Endothelial cell of umbilical vein (primary cell): ENCODE results near the gene DIP2B. TPM values are rescaled to one million over a fixed set of nuclear protein-coding genes. Genes with fewer than 3 reads are reported as not detected.

Experiments used
- BruUV-seq: library from RNA; stranded (reverse); fragments of 400-500 nt; replicated peaks from 2 replicates; lab custom pipeline; 2021; lab: Mats Ljungman, UMichigan
- CTCF ChIA-PET: fragments of 300-600, 350-600 bp; sonication (Branson Sonifier 250); formaldehyde crosslinking; loops from one replicate; lab custom pipeline; 2021; ENCODE audit warnings: antibody characterized with exemption, inconsistent platforms; lab: Charles Lee
- POLR2A ChIA-PET: fragments of 300-600, 350-600 bp; sonication (Branson Sonifier 250); formaldehyde crosslinking; loops from one replicate; lab custom pipeline; 2021; ENCODE audit warnings: antibody characterized with exemption, inconsistent platforms; lab: Charles Lee
- DNase-seq: peaks from one replicate; pipeline ENCODE4 v3.0.0-alpha.2; 2011; ENCODE audit warnings: low read depth, low spot score
- FAIRE-seq: peaks from 2 replicates; lab custom pipeline; 2011; peaks lifted over from hg19 to GRCh38; lab: Jason Lieb, UNC
- H2AFZ ChIP-seq: 2 replicates; pipeline ENCODE4 v1.6.0; 2012; ENCODE audit warnings: low read depth, low read length, control low read depth, inconsistent platforms
- H3K27ac ChIP-seq: 2 replicates; pipeline ENCODE4 v1.5.1; 2011; ENCODE audit warnings: low read depth, mild to moderate bottlenecking, control low read depth, low read length, moderate library complexity; ENCODE audit not compliant: insufficient read depth
- H3K27me3 ChIP-seq, 2 experiments: 2 replicates each; pipeline versions ENCODE4 v1.6.0 to v1.6.1; 2011; ENCODE audit warnings: low read length in 2 of 2, mixed read lengths in 1 of 2; ENCODE audit not compliant: control insufficient read depth in 2 of 2, insufficient read depth in 2 of 2
- H3K36me3 ChIP-seq, 2 experiments: 2 replicates in 1 of 2; 3 replicates in 1 of 2; pipeline ENCODE4 v1.5.1; 2011; ENCODE audit warnings: low read length in 2 of 2, mild to moderate bottlenecking in 1 of 2, moderate library complexity in 1 of 2; ENCODE audit not compliant: control insufficient read depth in 2 of 2, insufficient read depth in 2 of 2; ENCODE audit errors: extremely low read depth in 1 of 2
- H3K4me1 ChIP-seq: 3 replicates; pipeline ENCODE4 v1.5.1; 2011; ENCODE audit warnings: mild to moderate bottlenecking, low read length; ENCODE audit not compliant: control insufficient read depth, insufficient read depth; ENCODE audit errors: extremely low read depth
- H3K4me2 ChIP-seq: 2 replicates; pipeline ENCODE4 v1.6.1; 2011; ENCODE audit warnings: low read length, control low read depth, mixed read lengths; ENCODE audit not compliant: insufficient read depth
- H3K4me3 ChIP-seq, 3 experiments: fragments of 200-600 bp in 1 of 3; sonication (generic), shearing (Covaris generic) in 1 of 3; replicated peaks in 1 of 3; 2 replicates each; pipeline ENCODE4 v1.5.1; 2011 to 2016; ENCODE audit warnings: control low read depth in 3 of 3, low read length in 3 of 3, mild to moderate bottlenecking in 2 of 3, inconsistent platforms in 1 of 3, low read depth in 1 of 3, moderate library complexity in 1 of 3; ENCODE audit not compliant: insufficient read depth in 1 of 3
- H3K79me2 ChIP-seq: 2 replicates; pipeline ENCODE4 v1.6.0; 2012; ENCODE audit warnings: low read length, inconsistent platforms; ENCODE audit not compliant: control insufficient read depth, insufficient read depth
- H3K9ac ChIP-seq: replicated peaks from 2 replicates; pipeline ENCODE3; 2011; ENCODE audit warnings: low read length, control low read depth; ENCODE audit not compliant: insufficient read depth; ENCODE audit errors: extremely low read depth
- H3K9me1 ChIP-seq: replicated peaks from 3 replicates; pipeline ENCODE4 v1.6.0; 2011; ENCODE audit warnings: mild to moderate bottlenecking, low read length; ENCODE audit not compliant: control insufficient read depth, insufficient read depth; ENCODE audit errors: extremely low read depth
- H3K9me3 ChIP-seq: replicated peaks from 2 replicates; pipeline ENCODE4 v1.5.1; 2012; ENCODE audit warnings: low read length, inconsistent platforms; ENCODE audit not compliant: control insufficient read depth, insufficient read depth
- H4K20me1 ChIP-seq: replicated peaks from 2 replicates; pipeline ENCODE3; 2011; ENCODE audit warnings: mild to moderate bottlenecking, low read length; ENCODE audit not compliant: control insufficient read depth, insufficient read depth; ENCODE audit errors: extremely low read depth
- EZH2 ChIP-seq: IDR thresholded peaks from 2 replicates; pipeline ENCODE4 v1.6.1; 2012; ENCODE audit warnings: borderline replicate concordance, low read depth, mild to moderate bottlenecking, moderate library complexity, low read length, inconsistent platforms; ENCODE audit not compliant: severe bottlenecking
- FOS ChIP-seq: IDR thresholded peaks from 2 replicates; pipeline ENCODE4 v1.6.1; 2011; ENCODE audit warnings: mild to moderate bottlenecking, low read length, moderate library complexity, borderline replicate concordance; ENCODE audit not compliant: insufficient read depth
- GATA2 ChIP-seq: IDR thresholded peaks from 2 replicates; pipeline ENCODE4 v1.7.0; 2011; ENCODE audit warnings: low read depth, mild to moderate bottlenecking, moderate library complexity, mixed read lengths, low read length; ENCODE audit not compliant: insufficient read length, insufficient read depth
- MYC ChIP-seq: IDR thresholded peaks from one replicate; pipeline ENCODE4 v1.6.1; 2011; ENCODE audit warnings: mild to moderate bottlenecking, low read depth, low read length
- POLR2A ChIP-seq: IDR thresholded peaks from 2 replicates; pipeline ENCODE4 v1.6.1; 2012; ENCODE audit warnings: low read depth, mild to moderate bottlenecking, control low read depth, low read length
- dilution Hi-C: fragments of 300-500 bp; cut with MboI; formaldehyde crosslinking; loops from one replicate; pipeline ENCODE4 v1.15.0; 2019; ENCODE audit warnings: low sequenced_read_pairs; ENCODE audit not compliant: extremely low pct_ligation_motif_present
- intact Hi-C: fragments of 100-400 bp; cut with micrococcal nuclease; formaldehyde crosslinking; loops from one replicate; pipeline ENCODE4 v1.10.0; 2022
- polyA plus RNA-seq, 4 experiments: library from polyadenylated mRNA; depleted of rRNA in 3 of 4; stranded (reverse) in 3 of 4; unstranded in 1 of 4; fragments of >200 nt; gene quantifications; 2 replicates each; pipeline versions ENCODE4 v1.2.1 to v1.2.3, GENCODE V29; 2011 to 2012; ENCODE audit warnings: missing spikeins in 1 of 4
- total RNA-seq: library from RNA; stranded (reverse); gene quantifications from 2 replicates; pipeline ENCODE4 v1.2.3, GENCODE V29; 2021
- TF ChIP-seq, protein P1 (sequence below), 2 donors: IDR thresholded peaks; 1 replicate in 1 of 2; 2 replicates in 1 of 2; pipeline ENCODE4 v1.5.1; 2011; ENCODE audit warnings: low read length in 2 of 2, mild to moderate bottlenecking in 2 of 2, moderate library complexity in 2 of 2, control low read depth in 1 of 2, inconsistent platforms in 1 of 2, low read depth in 1 of 2; ENCODE audit not compliant: insufficient read depth in 1 of 2; ENCODE audit errors: extremely low read depth in 1 of 2

The DIP2B gene
- total and polyA plus RNA-seq, 2 donors (not counting 3 experiments of a cell fraction or from before 2014, with no cell fraction given), result 14.5 to 28.0 TPM

DNA sequence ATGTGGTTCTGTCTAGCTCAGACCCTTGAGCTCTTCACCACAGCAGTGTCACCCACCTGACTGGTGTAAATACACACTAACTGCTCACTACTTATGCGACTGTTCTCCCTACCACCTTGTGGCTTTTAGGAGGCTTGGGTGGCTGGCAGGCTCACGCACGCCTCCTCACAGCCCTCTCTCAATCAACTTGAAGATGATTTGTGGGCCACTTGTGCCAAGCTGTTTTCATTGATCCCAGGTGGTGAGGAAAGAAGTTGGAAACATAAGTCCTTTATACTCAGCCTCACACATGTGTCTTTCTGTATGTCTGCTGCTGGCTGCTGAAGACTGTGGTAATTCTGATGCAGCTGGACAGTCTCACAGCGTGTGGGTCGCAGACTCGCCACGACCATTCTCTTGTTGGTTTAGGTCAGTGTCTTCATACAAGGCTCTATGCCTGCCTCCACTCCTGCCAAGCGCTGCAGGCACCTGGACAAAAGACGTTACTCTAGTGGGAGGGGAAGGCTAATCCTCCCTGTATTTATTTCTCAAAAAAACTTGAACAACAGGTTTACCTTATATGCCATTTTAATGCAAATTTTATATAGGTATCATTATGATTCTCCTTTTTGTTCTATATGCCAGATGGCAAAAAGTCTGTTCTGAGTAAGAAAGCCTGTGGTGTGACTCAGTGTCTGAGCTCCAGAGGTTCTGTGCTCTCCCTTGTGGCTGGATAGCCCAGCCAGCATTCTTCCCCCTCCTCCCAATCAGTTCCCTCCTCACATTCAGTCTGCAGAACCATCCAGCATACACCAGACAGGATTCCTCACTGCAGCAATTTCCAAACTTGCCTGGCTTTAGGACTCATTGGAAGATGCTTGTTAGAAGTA is 115.6 kb downstream of the DIP2B start:
- no peaks in the 10 kb centered on the region for H3K9me3 ChIP-seq
- no peak overlapping the region for H3K27ac ChIP-seq
- intact Hi-C loops, result no loop called here
- dilution Hi-C loops, result no loop called here
- no peaks in the 10 kb centered on the region for H3K27me3 ChIP-seq
- H3K36me3 ChIP-seq, result no peaks in the 10 kb centered on the region
- no peak overlapping the region for H2AFZ ChIP-seq
- H3K9me1 ChIP-seq, result no peaks in the 10 kb centered on the region
- peak; percentile 18 for TF ChIP-seq FOS
- TF ChIP-seq GATA2, result no peak
- TF ChIP-seq POLR2A, result no peak
- TF ChIP-seq, protein P1, sequence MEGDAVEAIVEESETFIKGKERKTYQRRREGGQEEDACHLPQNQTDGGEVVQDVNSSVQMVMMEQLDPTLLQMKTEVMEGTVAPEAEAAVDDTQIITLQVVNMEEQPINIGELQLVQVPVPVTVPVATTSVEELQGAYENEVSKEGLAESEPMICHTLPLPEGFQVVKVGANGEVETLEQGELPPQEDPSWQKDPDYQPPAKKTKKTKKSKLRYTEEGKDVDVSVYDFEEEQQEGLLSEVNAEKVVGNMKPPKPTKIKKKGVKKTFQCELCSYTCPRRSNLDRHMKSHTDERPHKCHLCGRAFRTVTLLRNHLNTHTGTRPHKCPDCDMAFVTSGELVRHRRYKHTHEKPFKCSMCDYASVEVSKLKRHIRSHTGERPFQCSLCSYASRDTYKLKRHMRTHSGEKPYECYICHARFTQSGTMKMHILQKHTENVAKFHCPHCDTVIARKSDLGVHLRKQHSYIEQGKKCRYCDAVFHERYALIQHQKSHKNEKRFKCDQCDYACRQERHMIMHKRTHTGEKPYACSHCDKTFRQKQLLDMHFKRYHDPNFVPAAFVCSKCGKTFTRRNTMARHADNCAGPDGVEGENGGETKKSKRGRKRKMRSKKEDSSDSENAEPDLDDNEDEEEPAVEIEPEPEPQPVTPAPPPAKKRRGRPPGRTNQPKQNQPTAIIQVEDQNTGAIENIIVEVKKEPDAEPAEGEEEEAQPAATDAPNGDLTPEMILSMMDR (IDR thresholded peaks at IDR 0.05; ENCODE audit: extremely low read depth in 1 of 2, insufficient read depth in 1 of 2, low read depth in 1 of 2, low read length in 2 of 2), result no peak
- TF ChIP-seq MYC, result no peak
- TF ChIP-seq EZH2, result no peak
- no peak overlapping the region for H3K4me2 ChIP-seq
- no peak for FAIRE-seq
- H3K9ac ChIP-seq, result no peak overlapping the region
- BruUV-seq, result no TSS peak
- peaks cover 4% of the 10 kb centered on the region for H4K20me1 ChIP-seq
- ChIA-PET CTCF (interaction anchor here (0.6 to 2.6 kb wide), 6 partner anchors 11 to 116 kb away, joined by 3 to 7 read pairs (median 4); partner anchors contain the start of gene DIP2B), POLR2A (no interaction called here)
- H3K79me2 ChIP-seq, result peaks cover 16% of the 10 kb centered on the region
- peaks cover 15% of the 10 kb centered on the region for H3K4me1 ChIP-seq
- no peak overlapping the region for H3K4me3 ChIP-seq
- DNase-seq, result no peak
